CD4-positive, alpha-beta memory T cell (primary cell): ENCODE data around the gene TRIM17. TPM values are rescaled to one million over a fixed set of nuclear protein-coding genes. Genes with fewer than 3 reads are reported as not detected.

ENCODE experiments used
- CTCF ChIA-PET: fragments of 350-600 bp; sonication (Branson Sonifier 250); formaldehyde crosslinking; loops from one replicate; lab custom pipeline; 2021; ENCODE audit warnings: inconsistent platforms; ENCODE audit not compliant: partially characterized antibody; lab: Charles Lee
- POLR2A ChIA-PET: fragments of 350-600 bp; sonication (Branson Sonifier 250); formaldehyde crosslinking; loops from one replicate; lab custom pipeline; 2021; ENCODE audit not compliant: partially characterized antibody; lab: Charles Lee
- DNase-seq, 5 donors: peaks; one replicate each; pipeline versions ENCODE4 v3.0.0 to v3.0.0-alpha.2; 2020 to 2022; ENCODE audit warnings: mixed read lengths in 1 of 5
- H3K27ac ChIP-seq: one replicate; pipeline ENCODE4 v1.7.0; 2013; ENCODE audit warnings: low read depth, low read length
- H3K27me3 ChIP-seq: 2 replicates; pipeline ENCODE4 v1.7.0; 2013; ENCODE audit warnings: mild to moderate bottlenecking, low read length, moderate library complexity; ENCODE audit not compliant: insufficient read depth
- H3K36me3 ChIP-seq: 2 replicates; pipeline ENCODE4 v1.7.0; 2013; ENCODE audit warnings: mild to moderate bottlenecking, low read length, moderate library complexity; ENCODE audit not compliant: insufficient read depth
- H3K4me1 ChIP-seq: 2 replicates; pipeline ENCODE4 v1.7.0; 2013; ENCODE audit warnings: mild to moderate bottlenecking, low read length, moderate library complexity; ENCODE audit not compliant: insufficient read depth
- H3K4me3 ChIP-seq, 2 donors: one replicate each; pipeline ENCODE4 v1.7.0; 2013; ENCODE audit warnings: low read length in 2 of 2, mild to moderate bottlenecking in 1 of 2
- H3K9me3 ChIP-seq, 2 donors: one replicate each; pipeline ENCODE4 v1.7.0; 2013; ENCODE audit warnings: low read length in 2 of 2, control low read depth in 1 of 2; ENCODE audit not compliant: control insufficient read depth in 1 of 2
- H3K27ac Mint-ChIP-seq, 7 donors: one replicate each; pipeline ENCODE4 v1.8.0; 2020 to 2021; ENCODE audit warnings: mixed read lengths in 7 of 7, mild to moderate bottlenecking in 6 of 7, inconsistent platforms in 3 of 7, moderate library complexity in 3 of 7
- H3K27me3 Mint-ChIP-seq, 2 donors: one replicate each; pipeline ENCODE4 v1.8.0; 2020 to 2021; ENCODE audit warnings: mixed read lengths in 2 of 2
- H3K36me3 Mint-ChIP-seq, 2 donors: one replicate each; pipeline ENCODE4 v1.8.0; 2020 to 2021; ENCODE audit warnings: mixed read lengths in 2 of 2, inconsistent platforms in 1 of 2, mild to moderate bottlenecking in 1 of 2
- H3K4me1 Mint-ChIP-seq, 4 donors: one replicate each; pipeline ENCODE4 v1.8.0; 2020 to 2021; ENCODE audit warnings: mixed read lengths in 4 of 4, mild to moderate bottlenecking in 1 of 4
- H3K4me3 Mint-ChIP-seq, 8 donors: one replicate each; pipeline ENCODE4 v1.8.0; 2020 to 2021; ENCODE audit warnings: mixed read lengths in 8 of 8, mild to moderate bottlenecking in 7 of 8, moderate library complexity in 6 of 8, inconsistent platforms in 3 of 8
- H3K9me3 Mint-ChIP-seq, 8 donors: one replicate each; pipeline ENCODE4 v1.8.0; 2020 to 2021; ENCODE audit warnings: mixed read lengths in 8 of 8, mild to moderate bottlenecking in 5 of 8, inconsistent platforms in 3 of 8, moderate library complexity in 1 of 8
- intact Hi-C: fragments of 100-400 bp; cut with micrococcal nuclease; formaldehyde crosslinking; loops from one replicate; pipeline ENCODE4 v1.15.1; 2023
- polyA plus RNA-seq, 2 donors: library from polyadenylated mRNA; unstranded; fragments of 300-500 nt; fragmentation: Illumina TruSeq; gene quantifications; one replicate each; pipeline ENCODE4 v1.2.3, GENCODE V29; 2021
- total RNA-seq, 2 experiments: library from RNA; stranded (reverse); gene quantifications; one replicate each; pipeline ENCODE4 v1.2.3, GENCODE V29; 2021

Gene TRIM17
- total and polyA plus RNA-seq, 4 experiments from 2014 or later = 0.25 to 0.76 (median 0.69) TPM; not detected in 1

DNA sequence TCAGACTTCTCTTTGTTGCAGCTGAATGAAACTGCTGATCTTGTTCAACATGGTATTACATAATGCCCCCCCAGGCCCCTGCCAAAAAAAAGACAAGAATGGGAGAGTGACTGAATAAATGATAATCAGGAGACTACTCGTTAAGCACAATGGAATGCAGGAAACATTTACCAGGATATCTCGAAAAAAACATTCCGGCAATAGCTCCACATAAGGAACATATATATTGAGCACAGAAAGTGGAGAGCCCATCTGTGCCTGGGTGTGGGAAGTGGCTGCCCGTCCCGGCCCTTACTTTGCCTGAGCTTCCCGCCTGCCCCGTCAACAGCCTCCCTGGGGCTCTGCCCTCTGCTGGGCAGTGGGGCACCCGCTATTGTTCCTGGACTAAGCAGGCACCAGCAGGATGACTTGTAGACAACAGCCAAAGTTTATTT, 23.4 kb downstream of the TRIM17 start:
- Mint-ChIP-seq H3K27ac (peak overlapping the region in 4 of 7 donors; percentile 10 to 56 (median 45)), H3K27me3 (no peaks in the 10 kb centered on the region)

DNA sequence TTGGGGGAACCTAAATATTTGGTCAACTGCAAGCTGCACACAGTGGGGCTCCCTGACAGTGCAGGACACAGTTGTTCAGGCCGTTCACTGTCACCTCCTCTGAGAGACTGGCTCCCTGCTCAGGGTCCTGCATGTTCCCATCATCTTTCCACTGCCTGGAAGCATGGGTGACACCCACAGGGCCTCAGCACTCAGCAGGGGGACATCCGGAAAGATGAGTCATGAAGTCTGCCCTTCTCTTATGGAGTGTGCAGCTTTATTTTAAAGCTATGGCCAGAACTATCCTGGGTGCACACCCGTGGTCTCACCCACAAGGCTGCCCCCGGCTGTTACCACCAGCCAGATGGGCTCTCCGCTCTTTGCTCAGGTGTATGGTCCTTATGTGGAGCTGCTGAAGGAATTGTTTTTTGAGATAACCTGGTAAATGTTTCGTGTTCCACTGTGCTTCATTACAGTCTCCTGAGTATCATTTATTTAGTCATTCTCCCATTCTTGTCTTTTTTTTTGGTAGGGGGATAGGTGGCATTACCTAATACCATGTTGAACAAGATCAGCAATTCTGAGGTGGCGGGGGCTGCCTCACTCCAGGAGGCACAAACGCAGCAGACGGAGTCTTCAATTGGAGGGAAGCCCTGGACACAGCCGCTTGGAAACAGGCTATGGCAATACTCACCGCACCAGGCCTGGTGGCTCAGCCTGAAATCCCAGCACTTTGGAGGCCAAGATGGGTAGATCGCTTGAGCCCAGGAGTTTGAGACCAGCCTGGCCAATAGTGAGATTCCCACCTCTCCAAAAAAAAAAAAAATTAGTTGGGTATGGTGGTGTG, 24.3 kb downstream of the TRIM17 start:
- peak overlapping the region in 2 of 7 donors; percentile 31 to 54 for H3K27ac Mint-ChIP-seq
- ChIA-PET POLR2A (interaction anchor here (4.6 kb wide), 1 partner anchor 13 kb away, joined by 24 read pairs; the partner anchor contains the start of gene TRIM11), CTCF (interaction anchor here (1.0 to 1.4 kb wide), 2 partner anchors 8 to 261 kb away, joined by 3 read pairs; no protein-coding TSS in a partner anchor)
- intact Hi-C loops = no loop called here
- H3K27ac ChIP-seq = no peak overlapping the region
- no peaks in the 10 kb centered on the region for H3K27me3 Mint-ChIP-seq
- no peak for DNase-seq
- no peaks in the 10 kb centered on the region for H3K4me1 ChIP-seq
- no peak overlapping the region for H3K4me3 Mint-ChIP-seq
- no peaks in the 10 kb centered on the region for H3K27me3 ChIP-seq
- no peaks in the 10 kb centered on the region for H3K9me3 ChIP-seq
- H3K4me1 Mint-ChIP-seq = peaks cover 0 to 5% (median 3%) of the 10 kb centered on the region in 4 donors
- H3K36me3 Mint-ChIP-seq = peaks cover 18 to 28% of the 10 kb centered on the region in 2 donors
- no peak overlapping the region for H3K4me3 ChIP-seq
- no peaks in the 10 kb centered on the region for H3K9me3 Mint-ChIP-seq
- peaks cover 29% of the 10 kb centered on the region for H3K36me3 ChIP-seq

More for the DNA sequence above, 23.4 kb downstream of the TRIM17 start:
- CTCF ChIA-PET = interaction anchor here (1.0 to 1.7 kb wide), 3 partner anchors 9 to 262 kb away, joined by 3 to 4 read pairs (median 3); no protein-coding TSS in a partner anchor
- H3K4me1 Mint-ChIP-seq = peaks cover 6 to 15% (median 11%) of the 10 kb centered on the region in 4 donors
- Histone ChIP-seq H3K9me3 (no peaks in the 10 kb centered on the region), H3K36me3 (peaks cover 32% of the 10 kb centered on the region), H3K27ac (no peak overlapping the region), H3K4me1 (peaks cover 8% of the 10 kb centered on the region), H3K27me3 (no peaks in the 10 kb centered on the region), H3K4me3 (no peak overlapping the region)
- POLR2A ChIA-PET = interaction anchor here (0.8 to 4.6 kb wide), 2 partner anchors 12 to 117 kb away, joined by 7 to 24 read pairs; partner anchors contain the start of gene TRIM11
- intact Hi-C loops = no loop called here
- DNase-seq = no peak
- H3K36me3 Mint-ChIP-seq = peaks cover 26 to 37% of the 10 kb centered on the region in 2 donors
- no peak overlapping the region for H3K4me3 Mint-ChIP-seq
- H3K9me3 Mint-ChIP-seq = peaks cover 0 to 2% (median 0%) of the 10 kb centered on the region in 8 donors

DNA sequence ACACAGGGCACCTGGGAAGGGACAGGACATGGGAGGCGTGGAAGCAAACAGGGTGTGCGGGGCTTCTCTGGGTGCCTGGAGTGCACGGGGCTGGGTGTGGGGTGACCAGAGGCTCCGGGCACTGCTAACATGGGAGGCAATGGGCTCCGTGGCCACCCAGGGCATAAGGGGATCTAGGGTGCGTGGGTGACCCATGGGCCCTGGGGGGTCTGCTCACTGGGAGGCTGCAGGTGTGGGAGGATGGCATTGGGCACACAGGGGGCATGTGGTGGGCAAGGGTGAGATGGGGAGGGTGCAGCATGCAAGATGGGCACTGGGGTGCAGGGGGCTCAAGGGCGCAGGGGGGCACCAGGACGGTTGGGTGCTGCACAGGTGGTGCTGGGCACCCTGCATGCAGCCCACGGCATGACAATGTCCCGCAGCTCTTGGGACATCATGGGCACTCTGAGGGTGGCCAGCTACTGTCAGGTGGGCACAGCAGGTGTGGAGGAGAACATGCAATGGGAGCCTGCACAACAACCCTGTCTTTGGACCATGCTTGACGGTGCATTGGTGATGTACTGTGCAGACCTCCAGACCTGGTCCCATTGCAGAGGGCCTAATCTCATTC, 25.1 kb downstream of the TRIM17 start:
- H3K4me3 Mint-ChIP-seq = no peak overlapping the region
- Histone ChIP-seq H3K27ac (no peak overlapping the region), H3K9me3 (no peaks in the 10 kb centered on the region), H3K27me3 (no peaks in the 10 kb centered on the region), H3K4me3 (no peak overlapping the region), H3K36me3 (peaks cover 23% of the 10 kb centered on the region), H3K4me1 (no peaks in the 10 kb centered on the region)
- H3K36me3 Mint-ChIP-seq = peaks cover 17 to 27% of the 10 kb centered on the region in 2 donors
- intact Hi-C loops = no loop called here
- no peaks in the 10 kb centered on the region for H3K27me3 Mint-ChIP-seq
- CTCF ChIA-PET = no interaction called here
- peaks cover 0 to 3% (median under 1%) of the 10 kb centered on the region in 4 donors for H3K4me1 Mint-ChIP-seq
- H3K9me3 Mint-ChIP-seq = no peaks in the 10 kb centered on the region
- POLR2A ChIA-PET = interaction anchor here (4.6 kb wide), 1 partner anchor 14 kb away, joined by 24 read pairs; the partner anchor contains the start of gene TRIM11
- H3K27ac Mint-ChIP-seq = peak overlapping the region in 1 of 7 donors; percentile 35
- DNase-seq = no peak

DNA sequence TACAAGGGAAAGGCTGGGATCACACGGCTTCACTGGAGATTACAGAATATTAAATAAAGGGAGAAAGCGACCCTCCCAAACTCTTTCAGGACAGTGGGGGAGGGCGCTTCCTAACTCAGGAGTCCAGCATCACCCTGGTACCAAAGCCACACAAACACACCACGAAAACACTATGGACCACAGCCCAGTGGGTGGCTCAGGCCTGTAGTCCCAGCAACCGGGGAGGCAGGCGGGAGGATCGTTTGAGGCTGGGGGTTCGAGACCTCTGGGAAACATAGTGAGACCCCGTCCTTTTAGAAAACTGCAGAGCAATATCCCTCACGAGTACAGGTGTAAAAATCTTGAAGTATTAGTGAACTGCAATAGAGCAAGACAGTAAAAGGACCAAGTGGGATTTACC, 26.0 kb downstream of the TRIM17 start:
- Histone ChIP-seq H3K9me3 (no peaks in the 10 kb centered on the region), H3K4me3 (no peak overlapping the region), H3K27me3 (no peaks in the 10 kb centered on the region), H3K36me3 (peaks cover 14% of the 10 kb centered on the region), H3K4me1 (no peaks in the 10 kb centered on the region), H3K27ac (no peak overlapping the region)
- Mint-ChIP-seq H3K27ac (no peak overlapping the region), H3K4me1 (no peaks in the 10 kb centered on the region), H3K4me3 (no peak overlapping the region), H3K9me3 (no peaks in the 10 kb centered on the region), H3K36me3 (peaks cover 8 to 18% of the 10 kb centered on the region in 2 donors), H3K27me3 (no peaks in the 10 kb centered on the region)
- POLR2A ChIA-PET = no interaction called here
- CTCF ChIA-PET = no interaction called here
- intact Hi-C loops = no loop called here
- no peak for DNase-seq

DNA sequence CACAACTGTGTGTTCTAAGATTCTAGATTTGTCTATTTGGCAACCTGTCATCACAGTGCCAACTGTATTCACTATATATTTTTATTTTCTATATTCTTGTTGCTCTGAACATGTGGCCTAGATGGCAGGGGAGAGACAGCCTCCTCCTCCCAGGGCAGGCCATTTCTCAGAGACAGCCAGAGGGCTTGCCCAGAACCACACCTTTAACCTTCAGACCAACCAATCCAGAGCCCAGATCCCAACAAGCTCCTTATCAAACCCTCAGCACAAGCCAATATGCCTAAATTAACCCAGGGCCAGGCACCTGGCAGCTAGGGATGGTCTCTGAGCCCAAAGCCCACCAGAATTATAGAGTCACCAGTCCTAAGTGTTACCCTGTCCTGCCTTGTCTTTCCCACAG, 29.3 kb downstream of the TRIM17 start:
- no peaks in the 10 kb centered on the region for H3K36me3 ChIP-seq
- no peak for DNase-seq

DNA sequence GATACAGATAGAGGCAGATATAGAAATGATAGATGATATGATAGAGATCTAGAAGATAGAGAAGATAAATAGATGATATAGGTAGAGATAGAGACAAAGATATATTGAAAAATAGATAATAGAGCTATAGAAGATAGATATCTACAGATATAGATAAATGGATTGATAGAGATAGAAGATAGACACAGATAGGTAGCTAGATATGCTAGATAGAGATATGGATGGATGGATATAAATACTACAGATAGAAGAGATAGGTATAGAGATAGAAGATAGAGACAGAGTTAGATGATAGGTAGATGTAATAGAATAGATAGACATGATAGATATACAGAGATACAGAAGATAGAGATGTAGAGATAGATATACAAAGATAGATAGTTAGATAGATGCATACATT, 31.4 kb downstream of the TRIM17 start:
- POLR2A ChIA-PET = interaction anchor here (1.6 kb wide), 1 partner anchor 21 kb away, joined by 3 read pairs; the partner anchor contains the start of gene TRIM11
- H3K27ac Mint-ChIP-seq = no peak overlapping the region
- no peak overlapping the region for H3K4me3 Mint-ChIP-seq
- peaks cover 0 to 2% of the 10 kb centered on the region in 2 donors for H3K27me3 Mint-ChIP-seq
- H3K9me3 Mint-ChIP-seq = no peaks in the 10 kb centered on the region
- Histone ChIP-seq H3K36me3 (no peaks in the 10 kb centered on the region), H3K9me3 (no peaks in the 10 kb centered on the region), H3K4me1 (no peaks in the 10 kb centered on the region), H3K27me3 (no peaks in the 10 kb centered on the region), H3K27ac (no peak overlapping the region), H3K4me3 (no peak overlapping the region)
- intact Hi-C loops = no loop called here
- peaks cover 0 to 1% of the 10 kb centered on the region in 2 donors for H3K36me3 Mint-ChIP-seq
- no peaks in the 10 kb centered on the region for H3K4me1 Mint-ChIP-seq
- CTCF ChIA-PET = no interaction called here
- no peak for DNase-seq

More for the DNA sequence above, 29.3 kb downstream of the TRIM17 start:
- ChIA-PET POLR2A (no interaction called here), CTCF (no interaction called here)
- intact Hi-C loops = no loop called here
- Histone ChIP-seq H3K4me3 (no peak overlapping the region), H3K9me3 (no peaks in the 10 kb centered on the region), H3K27me3 (no peaks in the 10 kb centered on the region), H3K4me1 (no peaks in the 10 kb centered on the region), H3K27ac (no peak overlapping the region)
- Mint-ChIP-seq H3K4me3 (no peak overlapping the region), H3K27me3 (no peaks in the 10 kb centered on the region), H3K27ac (no peak overlapping the region), H3K4me1 (no peaks in the 10 kb centered on the region), H3K9me3 (no peaks in the 10 kb centered on the region), H3K36me3 (peaks cover 0 to 2% of the 10 kb centered on the region in 2 donors)

DNA sequence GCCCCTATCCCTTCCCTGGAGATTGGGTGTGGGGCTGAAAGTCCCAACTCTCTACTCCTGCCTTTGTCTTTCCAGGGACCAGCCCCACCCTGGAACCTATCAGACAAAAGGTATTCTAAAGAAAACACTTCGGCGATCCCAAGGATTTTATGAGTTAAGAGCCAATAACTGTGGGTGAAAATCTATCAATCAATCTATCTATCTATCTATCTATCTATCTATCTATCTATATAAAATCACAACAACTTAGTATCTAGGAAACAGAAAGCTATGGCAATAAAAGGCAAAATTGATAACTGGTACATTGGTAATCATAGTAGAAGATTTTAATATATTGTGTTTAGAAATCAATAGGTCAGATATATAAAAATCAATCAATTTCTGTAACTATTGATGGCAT, 32.9 kb downstream of the TRIM17 start:
- intact Hi-C loops = no loop called here
- no peaks in the 10 kb centered on the region for H3K36me3 Mint-ChIP-seq
- POLR2A ChIA-PET = no interaction called here

More for the DNA sequence above, 32.9 kb downstream of the TRIM17 start:
- no peaks in the 10 kb centered on the region for H3K36me3 ChIP-seq
- H3K4me1 Mint-ChIP-seq = peaks cover 2 to 9% (median 4%) of the 10 kb centered on the region in 4 donors
- no peak overlapping the region for H3K27ac ChIP-seq
- H3K4me3 ChIP-seq = no peak overlapping the region
- H3K27me3 ChIP-seq = no peaks in the 10 kb centered on the region
- H3K27me3 Mint-ChIP-seq = peaks cover 2 to 5% of the 10 kb centered on the region in 2 donors
- DNase-seq = no peak
- CTCF ChIA-PET = interaction anchor here (1.2 kb wide), 1 partner anchor 9 kb away, joined by 3 read pairs; no protein-coding TSS in a partner anchor
- H3K9me3 ChIP-seq = no peaks in the 10 kb centered on the region
- H3K9me3 Mint-ChIP-seq = no peaks in the 10 kb centered on the region
- no peak overlapping the region for H3K27ac Mint-ChIP-seq
- peaks cover 8% of the 10 kb centered on the region for H3K4me1 ChIP-seq
- H3K4me3 Mint-ChIP-seq = no peak overlapping the region
